ENCODE data around the gene STARD8. TPM values are rescaled to one million over a fixed set of nuclear protein-coding genes. Genes with fewer than 3 reads are reported as not detected.
"Not testable (repeated sequence)": the region's sequence is repeated elsewhere in the genome, so short reads cannot be mapped to it uniquely, and the experiment has no call there.

STARD8 gene, protein sequence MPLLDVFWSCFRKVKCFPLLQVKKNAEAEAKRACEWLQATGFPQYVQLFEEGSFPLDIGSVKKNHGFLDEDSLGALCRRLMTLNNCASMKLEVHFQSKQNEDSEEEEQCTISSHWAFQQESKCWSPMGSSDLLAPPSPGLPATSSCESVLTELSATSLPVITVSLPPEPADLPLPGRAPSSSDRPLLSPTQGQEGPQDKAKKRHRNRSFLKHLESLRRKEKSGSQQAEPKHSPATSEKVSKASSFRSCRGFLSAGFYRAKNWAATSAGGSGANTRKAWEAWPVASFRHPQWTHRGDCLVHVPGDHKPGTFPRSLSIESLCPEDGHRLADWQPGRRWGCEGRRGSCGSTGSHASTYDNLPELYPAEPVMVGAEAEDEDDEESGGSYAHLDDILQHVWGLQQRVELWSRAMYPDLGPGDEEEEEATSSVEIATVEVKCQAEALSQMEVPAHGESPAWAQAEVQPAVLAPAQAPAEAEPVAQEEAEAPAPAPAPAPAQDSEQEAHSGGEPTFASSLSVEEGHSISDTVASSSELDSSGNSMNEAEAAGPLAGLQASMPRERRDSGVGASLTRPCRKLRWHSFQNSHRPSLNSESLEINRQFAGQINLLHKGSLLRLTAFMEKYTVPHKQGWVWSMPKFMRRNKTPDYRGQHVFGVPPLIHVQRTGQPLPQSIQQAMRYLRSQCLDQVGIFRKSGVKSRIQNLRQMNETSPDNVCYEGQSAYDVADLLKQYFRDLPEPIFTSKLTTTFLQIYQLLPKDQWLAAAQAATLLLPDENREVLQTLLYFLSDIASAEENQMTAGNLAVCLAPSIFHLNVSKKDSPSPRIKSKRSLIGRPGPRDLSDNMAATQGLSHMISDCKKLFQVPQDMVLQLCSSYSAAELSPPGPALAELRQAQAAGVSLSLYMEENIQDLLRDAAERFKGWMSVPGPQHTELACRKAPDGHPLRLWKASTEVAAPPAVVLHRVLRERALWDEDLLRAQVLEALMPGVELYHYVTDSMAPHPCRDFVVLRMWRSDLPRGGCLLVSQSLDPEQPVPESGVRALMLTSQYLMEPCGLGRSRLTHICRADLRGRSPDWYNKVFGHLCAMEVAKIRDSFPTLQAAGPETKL
- total RNA-seq = 10 to 100 TPM; 15.8 to 19.8 TPM

GRCh38 chrX:68647156-68647957 lies at the start of gene STARD8:
TSS of gene STARD8 (plus strand) at chrX:68647666. CDS start at chrX:68647883, 217 bp downstream.
- TF ChIP-seq, protein P1, sequence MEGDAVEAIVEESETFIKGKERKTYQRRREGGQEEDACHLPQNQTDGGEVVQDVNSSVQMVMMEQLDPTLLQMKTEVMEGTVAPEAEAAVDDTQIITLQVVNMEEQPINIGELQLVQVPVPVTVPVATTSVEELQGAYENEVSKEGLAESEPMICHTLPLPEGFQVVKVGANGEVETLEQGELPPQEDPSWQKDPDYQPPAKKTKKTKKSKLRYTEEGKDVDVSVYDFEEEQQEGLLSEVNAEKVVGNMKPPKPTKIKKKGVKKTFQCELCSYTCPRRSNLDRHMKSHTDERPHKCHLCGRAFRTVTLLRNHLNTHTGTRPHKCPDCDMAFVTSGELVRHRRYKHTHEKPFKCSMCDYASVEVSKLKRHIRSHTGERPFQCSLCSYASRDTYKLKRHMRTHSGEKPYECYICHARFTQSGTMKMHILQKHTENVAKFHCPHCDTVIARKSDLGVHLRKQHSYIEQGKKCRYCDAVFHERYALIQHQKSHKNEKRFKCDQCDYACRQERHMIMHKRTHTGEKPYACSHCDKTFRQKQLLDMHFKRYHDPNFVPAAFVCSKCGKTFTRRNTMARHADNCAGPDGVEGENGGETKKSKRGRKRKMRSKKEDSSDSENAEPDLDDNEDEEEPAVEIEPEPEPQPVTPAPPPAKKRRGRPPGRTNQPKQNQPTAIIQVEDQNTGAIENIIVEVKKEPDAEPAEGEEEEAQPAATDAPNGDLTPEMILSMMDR (IDR thresholded peaks at IDR 0.05) = peak; percentile 7
- no peak within 1 kb of the TSS for H3K27ac ChIP-seq
- DNase-seq (ENCODE audit: low spot score) = peak; percentile 7

GRCh38 chrX:68598841-68599240 lies 48.6 kb upstream of the STARD8 start:
- no peaks in the 10 kb centered on the region for H3K4me1 ChIP-seq (ENCODE audit: control insufficient read depth in 1 of 2, low read depth in 2 of 2)
- ATAC-seq (ENCODE audit: insufficient number of reproducible peaks, low FRiP score, low read depth) = no peak
- DNase-seq (ENCODE audit: low spot score) = no peak
- no peaks in the 10 kb centered on the region for H3K27me3 ChIP-seq (replicated peaks; ENCODE audit: insufficient read depth)
- no peak overlapping the region for H3K4me3 ChIP-seq
- H3K36me3 ChIP-seq = no peaks in the 10 kb centered on the region
- TF ChIP-seq, protein P1 (IDR thresholded peaks at IDR 0.05) = no peak
- no peaks in the 10 kb centered on the region for H3K9me3 ChIP-seq
- H3K27ac ChIP-seq = no peak overlapping the region

More at GRCh38 chrX:68647156-68647957, at the start of gene STARD8:
- ATAC-seq (ENCODE audit: insufficient number of reproducible peaks, low FRiP score, low read depth) = peak; percentile 28
- H3K36me3 ChIP-seq = no peaks in the 10 kb centered on the region
- no peaks in the 10 kb centered on the region for H3K9me3 ChIP-seq
- no peaks in the 10 kb centered on the region for H3K27me3 ChIP-seq (replicated peaks; ENCODE audit: insufficient read depth)
- peak within 1 kb of the TSS; percentile 63 for H3K4me3 ChIP-seq
- H3K4me1 ChIP-seq (ENCODE audit: control insufficient read depth in 1 of 2, low read depth in 2 of 2) = no peaks in the 10 kb centered on the region

DNA sequence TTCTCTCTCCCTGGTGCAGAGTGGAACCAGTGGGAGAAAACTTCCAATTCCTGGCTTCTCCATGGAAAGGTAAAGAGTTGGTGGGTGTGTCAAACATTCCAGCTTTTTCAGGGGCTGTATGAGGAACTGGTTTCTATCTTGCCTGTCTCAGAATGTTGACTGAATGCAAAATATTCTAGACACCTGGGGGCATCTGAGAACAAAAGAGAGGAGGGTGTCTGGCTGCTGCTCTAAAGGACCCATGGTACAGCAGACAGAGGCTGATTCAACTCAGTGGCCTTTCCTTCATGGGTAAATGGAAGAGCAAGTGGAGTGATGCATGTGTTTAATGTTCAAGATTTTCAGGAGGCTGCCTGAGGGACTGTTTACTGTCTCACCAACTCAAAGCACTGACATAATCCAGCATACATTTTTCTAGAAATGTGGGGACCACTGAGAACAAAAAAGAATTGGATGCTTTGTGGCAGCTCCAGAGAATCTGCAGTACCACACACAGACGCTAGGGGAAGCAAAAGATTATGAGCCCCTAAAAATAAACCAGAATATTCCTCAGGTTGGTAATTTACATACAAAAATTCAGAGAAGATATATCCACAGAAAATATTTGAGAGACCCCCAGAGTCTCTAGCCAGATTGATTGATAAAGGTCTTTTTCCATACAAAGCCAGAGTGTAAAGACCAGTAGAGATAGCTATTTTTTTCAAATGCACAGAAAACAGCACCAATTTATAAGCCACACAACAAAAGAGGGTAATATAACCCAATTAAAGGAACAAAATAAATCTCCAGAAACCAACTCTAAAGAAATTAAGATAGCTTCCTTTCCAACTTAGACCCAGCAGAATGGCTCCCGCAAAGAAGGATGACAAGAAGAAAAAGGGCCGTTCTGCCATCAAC lies 48.0 kb upstream of the STARD8 start:
- TF ChIP-seq, protein P1 (IDR thresholded peaks at IDR 0.05) = peak; percentile 12
- DNase-seq (ENCODE audit: low spot score) = no peak

GRCh38 chrX:68604216-68604615 lies 43.2 kb upstream of the STARD8 start:
- not testable (repeated sequence) for H3K27me3 ChIP-seq (replicated peaks; ENCODE audit: insufficient read depth); DNase-seq (ENCODE audit: low spot score); H3K4me3 ChIP-seq; H3K4me1 ChIP-seq (ENCODE audit: control insufficient read depth in 1 of 2, low read depth in 2 of 2); H3K9me3 ChIP-seq; H3K36me3 ChIP-seq; ATAC-seq (ENCODE audit: insufficient number of reproducible peaks, low FRiP score, low read depth); H3K27ac ChIP-seq

More for the DNA sequence above, 48.0 kb upstream of the STARD8 start:
- ATAC-seq (ENCODE audit: insufficient number of reproducible peaks, low FRiP score, low read depth) = no peak
- H3K4me1 ChIP-seq (ENCODE audit: control insufficient read depth in 1 of 2, low read depth in 2 of 2) = no peaks in the 10 kb centered on the region
- H3K27ac ChIP-seq = no peak overlapping the region
- no peaks in the 10 kb centered on the region for H3K27me3 ChIP-seq (replicated peaks; ENCODE audit: insufficient read depth)
- no peak overlapping the region for H3K4me3 ChIP-seq
- no peaks in the 10 kb centered on the region for H3K9me3 ChIP-seq
- no peaks in the 10 kb centered on the region for H3K36me3 ChIP-seq

- DNase-seq (ENCODE audit: low spot score); H3K27ac ChIP-seq; H3K9me3 ChIP-seq; H3K27me3 ChIP-seq (replicated peaks; ENCODE audit: insufficient read depth); H3K4me3 ChIP-seq; H3K36me3 ChIP-seq; ATAC-seq (ENCODE audit: insufficient number of reproducible peaks, low FRiP score, low read depth); H3K4me1 ChIP-seq (ENCODE audit: control insufficient read depth in 1 of 2, low read depth in 2 of 2): not testable (repeated sequence)
These were observed 32.7 kb upstream of the STARD8 start for GRCh38 chrX:68614733-68615132.

All from thoracic aorta (tissue), 2 donors.